Hepatocyte (in vitro differentiated cells): ENCODE measurements around the gene RPS6KA2. TPM values are rescaled to one million over a fixed set of nuclear protein-coding genes. Genes with fewer than 3 reads are reported as not detected.

Experiments
- DNase-seq: peaks from one replicate; pipeline ENCODE4 v3.0.0-alpha.2; 2016; ENCODE audit warnings: low spot score
- H2AFZ ChIP-seq: fragments of 200-600 bp; sonication (generic); 2 replicates; pipeline ENCODE4 v1.6.0; 2016; ENCODE audit warnings: antibody characterized with exemption, mild to moderate bottlenecking
- H3K27ac ChIP-seq: fragments of 200-600 bp; sonication (generic); 2 replicates; pipeline ENCODE4 v1.5.1; 2016; ENCODE audit warnings: mild to moderate bottlenecking
- H3K27me3 ChIP-seq: fragments of 200-600 bp; sonication (generic); 2 replicates; pipeline ENCODE4 v1.6.1; 2016
- H3K36me3 ChIP-seq: fragments of 200-600 bp; sonication (generic); replicated peaks from 2 replicates; pipeline ENCODE4 v1.5.1; 2016; ENCODE audit warnings: low read depth; ENCODE audit not compliant: insufficient read depth
- H3K4me1 ChIP-seq: fragments of 200-600 bp; sonication (generic); 2 replicates; pipeline ENCODE4 v1.5.1; 2016; ENCODE audit warnings: mild to moderate bottlenecking, moderate library complexity; ENCODE audit not compliant: insufficient read depth
- H3K4me2 ChIP-seq: fragments of 200-600 bp; sonication (generic); 2 replicates; pipeline ENCODE4 v1.6.0; 2016
- H3K4me3 ChIP-seq: fragments of 200-600 bp; sonication (generic); 2 replicates; pipeline ENCODE4 v1.5.1; 2016; ENCODE audit warnings: mild to moderate bottlenecking
- H3K79me2 ChIP-seq: fragments of 200-600 bp; sonication (generic); 2 replicates; pipeline ENCODE4 v1.6.0; 2017; ENCODE audit warnings: mild to moderate bottlenecking
- H3K9me2 ChIP-seq: fragments of 200-600 bp; sonication (generic); replicated peaks from 2 replicates; pipeline ENCODE4 v1.6.0; 2017; ENCODE audit warnings: mild to moderate bottlenecking; ENCODE audit not compliant: insufficient read depth
- H3K9me3 ChIP-seq: fragments of 200-600 bp; sonication (generic); 2 replicates; pipeline ENCODE4 v1.5.1; 2016; ENCODE audit warnings: low read depth, mild to moderate bottlenecking
- H4K20me1 ChIP-seq: fragments of 200-600 bp; sonication (generic); 2 replicates; pipeline ENCODE4 v1.6.0; 2016; ENCODE audit warnings: mild to moderate bottlenecking; ENCODE audit not compliant: insufficient read depth, poor library complexity, severe bottlenecking
- EZH2 ChIP-seq: fragments of 200-600 bp; sonication (generic); IDR thresholded peaks from 2 replicates; pipeline ENCODE4 v1.6.1; 2016; ENCODE audit warnings: antibody characterized with exemption, mild to moderate bottlenecking, borderline replicate concordance
- EZH2phosphoT487 ChIP-seq: fragments of 200-600 bp; sonication (generic); IDR thresholded peaks from one replicate; pipeline ENCODE4 v1.6.1; 2018; ENCODE audit warnings: antibody characterized with exemption, mild to moderate bottlenecking, low read depth, moderate library complexity; ENCODE audit not compliant: unreplicated experiment, severe bottlenecking
- WGBS: methylation state at CpG from one replicate; pipeline ENCODE4 v1.1.6; 2016; ENCODE audit warnings: low lambda C conversion rate; ENCODE audit errors: missing lambda C conversion rate; 5-methylcytosine and 5-hydroxymethylcytosine counted together
- polyA plus RNA-seq: library from polyadenylated mRNA; unstranded; fragments of >200 nt; fragmentation: Nextera tagmentation; extraction: Ambion mirVana; gene quantifications from 2 replicates; pipeline ENCODE4 v1.2.1, GENCODE V29; 2016
- total RNA-seq: library from RNA; depleted of rRNA; stranded (reverse); fragments of >200 nt; gene quantifications from 2 replicates; pipeline ENCODE4 v1.2.3, GENCODE V29; 2014
- TF ChIP-seq, protein P1 (sequence below): fragments of 200-600 bp; sonication (generic); IDR thresholded peaks from 2 replicates; pipeline ENCODE4 v1.5.1; 2016; ENCODE audit warnings: antibody characterized with exemption, mild to moderate bottlenecking; ENCODE audit not compliant: poor library complexity

RPS6KA2 gene
- total and polyA plus RNA-seq, 2 experiments from 2014 or later, result 27.7 to 29.2 TPM

DNA sequence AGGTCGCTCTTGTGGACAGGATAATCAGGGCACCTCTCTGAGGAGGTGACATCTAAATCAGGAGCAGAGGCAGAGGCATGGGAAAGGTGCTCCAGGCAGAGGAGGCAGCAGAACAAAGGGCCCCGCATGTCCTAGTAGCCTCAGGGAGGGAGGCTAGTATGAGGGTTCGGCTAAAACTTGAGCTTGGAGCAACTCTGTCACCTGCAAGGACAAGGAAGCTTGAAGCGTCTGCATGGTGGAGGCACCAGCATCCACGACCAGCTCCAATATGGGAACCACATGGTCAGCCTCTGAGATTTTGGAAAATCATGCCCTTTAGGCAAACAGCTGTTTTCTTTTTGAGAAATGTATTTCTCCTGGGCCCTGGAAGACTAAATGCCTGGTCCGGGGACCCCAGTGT is 231.3 kb downstream of the RPS6KA2 start:
- H3K4me1 ChIP-seq, result no peaks in the 10 kb centered on the region
- H3K27ac ChIP-seq, result no peak overlapping the region
- no peaks in the 10 kb centered on the region for H3K9me3 ChIP-seq
- no peaks in the 10 kb centered on the region for H4K20me1 ChIP-seq
- no peaks in the 10 kb centered on the region for H3K27me3 ChIP-seq
- TF ChIP-seq EZH2phosphoT487 (no peak), EZH2 (no peak)
- TF ChIP-seq, protein P1, sequence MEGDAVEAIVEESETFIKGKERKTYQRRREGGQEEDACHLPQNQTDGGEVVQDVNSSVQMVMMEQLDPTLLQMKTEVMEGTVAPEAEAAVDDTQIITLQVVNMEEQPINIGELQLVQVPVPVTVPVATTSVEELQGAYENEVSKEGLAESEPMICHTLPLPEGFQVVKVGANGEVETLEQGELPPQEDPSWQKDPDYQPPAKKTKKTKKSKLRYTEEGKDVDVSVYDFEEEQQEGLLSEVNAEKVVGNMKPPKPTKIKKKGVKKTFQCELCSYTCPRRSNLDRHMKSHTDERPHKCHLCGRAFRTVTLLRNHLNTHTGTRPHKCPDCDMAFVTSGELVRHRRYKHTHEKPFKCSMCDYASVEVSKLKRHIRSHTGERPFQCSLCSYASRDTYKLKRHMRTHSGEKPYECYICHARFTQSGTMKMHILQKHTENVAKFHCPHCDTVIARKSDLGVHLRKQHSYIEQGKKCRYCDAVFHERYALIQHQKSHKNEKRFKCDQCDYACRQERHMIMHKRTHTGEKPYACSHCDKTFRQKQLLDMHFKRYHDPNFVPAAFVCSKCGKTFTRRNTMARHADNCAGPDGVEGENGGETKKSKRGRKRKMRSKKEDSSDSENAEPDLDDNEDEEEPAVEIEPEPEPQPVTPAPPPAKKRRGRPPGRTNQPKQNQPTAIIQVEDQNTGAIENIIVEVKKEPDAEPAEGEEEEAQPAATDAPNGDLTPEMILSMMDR, result no peak
- DNase-seq, result no peak
- H3K4me2 ChIP-seq, result no peak overlapping the region
- WGBS, result 84% methylated on average over 6 of the region's 6 CpGs
- no peaks in the 10 kb centered on the region for H3K79me2 ChIP-seq
- no peak overlapping the region for H2AFZ ChIP-seq
- no peaks in the 10 kb centered on the region for H3K9me2 ChIP-seq
- no peaks in the 10 kb centered on the region for H3K36me3 ChIP-seq
- no peak overlapping the region for H3K4me3 ChIP-seq

DNA sequence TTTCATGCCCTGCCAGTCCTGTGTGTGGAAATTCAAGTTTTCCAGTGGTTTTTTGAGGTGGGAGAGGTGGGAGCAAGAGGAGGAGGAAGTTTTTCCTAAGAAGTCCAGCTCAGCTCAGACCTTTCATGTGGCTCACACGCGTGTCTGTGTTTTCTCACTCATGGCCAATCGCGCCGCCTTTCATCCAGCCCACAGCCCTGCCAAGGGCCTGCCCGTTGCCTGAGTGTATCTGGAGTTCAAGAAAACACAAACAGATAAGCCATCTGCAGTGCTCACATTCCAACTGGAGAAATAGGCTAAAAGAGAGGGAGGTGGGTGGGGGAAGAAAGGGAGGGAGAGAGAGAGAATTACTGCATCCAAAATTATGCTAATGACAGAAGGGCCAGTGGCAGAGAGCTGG is 231.7 kb downstream of the RPS6KA2 start:
- WGBS, result 38% methylated on average over 6 of the region's 6 CpGs
- no peak for DNase-seq

DNA sequence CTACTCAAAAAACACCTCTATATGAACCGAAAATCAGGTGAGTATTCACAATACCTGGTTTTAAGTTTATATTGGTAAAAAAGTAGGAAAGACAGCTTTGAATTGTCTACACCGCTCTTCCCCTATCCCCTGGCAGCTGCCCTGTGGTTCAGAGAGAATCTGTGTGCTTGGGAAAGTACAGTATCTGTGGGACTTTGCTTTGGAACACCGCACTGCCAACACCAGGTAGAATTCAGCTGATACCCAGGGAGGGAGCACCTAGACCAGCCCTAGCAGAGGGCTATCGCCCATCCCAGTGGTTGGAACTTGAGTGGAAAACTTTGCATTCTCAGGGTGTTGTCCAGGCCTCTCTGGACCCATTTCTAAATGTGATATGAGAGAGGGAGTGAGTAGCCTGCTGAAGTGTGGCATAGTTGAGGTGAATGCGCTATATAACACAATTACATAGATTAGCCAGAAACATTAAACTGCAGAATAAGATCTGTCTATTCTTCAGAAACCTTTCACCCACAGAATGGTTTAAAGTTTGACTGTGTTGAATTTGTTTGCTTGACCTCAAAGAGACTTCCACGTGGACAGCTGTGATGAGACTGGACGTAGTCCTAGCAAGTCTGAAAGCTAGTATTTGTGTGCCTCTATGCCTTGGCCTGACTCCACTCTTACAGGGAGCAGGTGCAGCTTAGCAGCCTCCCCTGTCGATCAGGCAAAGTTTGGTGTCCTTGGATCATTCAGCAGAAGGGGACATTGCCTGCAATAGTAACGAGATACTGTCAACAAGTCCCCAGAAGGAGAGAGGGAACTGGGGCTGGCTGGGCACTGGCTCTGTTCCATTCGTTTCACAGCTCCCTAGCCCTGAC is 232.8 kb downstream of the RPS6KA2 start:
- no peak for DNase-seq
- H3K27me3 ChIP-seq, result no peaks in the 10 kb centered on the region
- no peaks in the 10 kb centered on the region for H3K9me2 ChIP-seq
- H3K27ac ChIP-seq, result no peak overlapping the region
- TF ChIP-seq, protein P1, result no peak
- TF ChIP-seq EZH2phosphoT487 (no peak), EZH2 (no peak)
- 82% methylated on average over 10 of the region's 10 CpGs for WGBS
- no peak overlapping the region for H3K4me2 ChIP-seq
- H3K4me1 ChIP-seq, result no peaks in the 10 kb centered on the region
- H2AFZ ChIP-seq, result no peak overlapping the region
- no peaks in the 10 kb centered on the region for H3K79me2 ChIP-seq
- H3K4me3 ChIP-seq, result no peak overlapping the region
- no peaks in the 10 kb centered on the region for H3K9me3 ChIP-seq
- H4K20me1 ChIP-seq, result no peaks in the 10 kb centered on the region
- H3K36me3 ChIP-seq, result no peaks in the 10 kb centered on the region

More for the DNA sequence above, 231.7 kb downstream of the RPS6KA2 start:
- Histone ChIP-seq H3K79me2 (no peaks in the 10 kb centered on the region), H2AFZ (no peak overlapping the region), H3K27ac (no peak overlapping the region), H3K36me3 (no peaks in the 10 kb centered on the region), H3K27me3 (no peaks in the 10 kb centered on the region), H3K9me2 (no peaks in the 10 kb centered on the region), H3K4me3 (no peak overlapping the region), H3K4me2 (no peak overlapping the region), H3K4me1 (no peaks in the 10 kb centered on the region), H4K20me1 (no peaks in the 10 kb centered on the region), H3K9me3 (no peaks in the 10 kb centered on the region)
- no peak for TF ChIP-seq EZH2
- TF ChIP-seq, protein P1, result no peak
- TF ChIP-seq EZH2phosphoT487, result no peak
